ENCODE results near the gene PLAGL2. TPM values are rescaled to one million over a fixed set of nuclear protein-coding genes. Genes with fewer than 3 reads are reported as not detected.
A peak's percentile ranks its signal among the peaks of the same experiment; 100 is the strongest.
"Not testable (repeated sequence)": the region's sequence is repeated elsewhere in the genome, so short reads cannot be mapped to it uniquely, and the experiment has no call there.

Gene PLAGL2, protein sequence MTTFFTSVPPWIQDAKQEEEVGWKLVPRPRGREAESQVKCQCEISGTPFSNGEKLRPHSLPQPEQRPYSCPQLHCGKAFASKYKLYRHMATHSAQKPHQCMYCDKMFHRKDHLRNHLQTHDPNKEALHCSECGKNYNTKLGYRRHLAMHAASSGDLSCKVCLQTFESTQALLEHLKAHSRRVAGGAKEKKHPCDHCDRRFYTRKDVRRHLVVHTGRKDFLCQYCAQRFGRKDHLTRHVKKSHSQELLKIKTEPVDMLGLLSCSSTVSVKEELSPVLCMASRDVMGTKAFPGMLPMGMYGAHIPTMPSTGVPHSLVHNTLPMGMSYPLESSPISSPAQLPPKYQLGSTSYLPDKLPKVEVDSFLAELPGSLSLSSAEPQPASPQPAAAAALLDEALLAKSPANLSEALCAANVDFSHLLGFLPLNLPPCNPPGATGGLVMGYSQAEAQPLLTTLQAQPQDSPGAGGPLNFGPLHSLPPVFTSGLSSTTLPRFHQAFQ
- 11.9 TPM for total RNA-seq

DNA sequence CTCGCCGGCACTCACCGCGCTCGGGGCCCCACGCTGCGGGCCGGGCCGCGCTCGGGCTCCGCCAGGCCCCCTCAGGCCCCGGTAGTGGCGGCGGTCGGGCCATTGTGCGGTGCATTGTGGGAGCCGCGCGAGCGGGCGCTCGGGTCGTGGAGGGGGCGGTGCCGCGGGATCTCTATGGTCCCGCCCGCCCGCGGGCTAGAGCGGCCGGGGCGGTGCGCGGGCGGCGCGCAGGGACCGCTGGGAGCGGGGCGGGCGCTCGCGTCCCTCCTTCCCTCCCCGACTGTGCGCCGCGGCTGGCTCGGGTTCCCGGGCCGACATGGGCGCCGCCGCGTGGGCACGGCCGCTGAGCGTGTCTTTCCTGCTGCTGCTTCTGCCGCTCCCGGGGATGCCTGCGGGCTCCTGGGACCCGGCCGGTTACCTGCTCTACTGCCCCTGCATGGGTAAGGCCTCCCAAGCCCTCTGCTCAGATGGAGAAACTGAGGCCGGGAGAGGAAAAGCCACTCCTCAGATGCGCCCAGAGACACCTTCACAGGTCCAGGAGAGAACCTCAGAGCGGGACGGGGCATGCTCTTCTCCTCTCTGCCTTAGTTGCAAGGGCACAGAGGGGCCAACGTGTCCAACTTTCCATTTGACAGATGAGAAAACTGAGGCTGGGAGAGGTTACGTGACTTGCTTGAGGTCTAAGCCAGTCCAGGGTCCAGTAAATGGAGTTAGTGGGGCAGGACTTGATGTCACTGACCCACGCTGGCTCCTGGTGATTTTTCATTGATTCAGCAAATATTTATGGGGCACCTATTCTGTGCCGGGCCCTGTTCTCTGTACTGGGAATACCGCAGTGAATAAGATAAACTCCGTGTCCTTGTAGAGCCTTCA, at the start of gene PLAGL2, which contains the start of gene POFUT1:
Gene PLAGL2 (minus strand): TSS at position 118 of the 873 bp plus-strand sequence. CDS start 5,565 bp downstream, outside the sequence.
Gene POFUT1 (plus strand): TSS at position 255 of the 873 bp plus-strand sequence. CDS start 62 bp downstream, at position 317.
- peak; percentile 92 for DNase-seq (ENCODE audit: low spot score)

DNA sequence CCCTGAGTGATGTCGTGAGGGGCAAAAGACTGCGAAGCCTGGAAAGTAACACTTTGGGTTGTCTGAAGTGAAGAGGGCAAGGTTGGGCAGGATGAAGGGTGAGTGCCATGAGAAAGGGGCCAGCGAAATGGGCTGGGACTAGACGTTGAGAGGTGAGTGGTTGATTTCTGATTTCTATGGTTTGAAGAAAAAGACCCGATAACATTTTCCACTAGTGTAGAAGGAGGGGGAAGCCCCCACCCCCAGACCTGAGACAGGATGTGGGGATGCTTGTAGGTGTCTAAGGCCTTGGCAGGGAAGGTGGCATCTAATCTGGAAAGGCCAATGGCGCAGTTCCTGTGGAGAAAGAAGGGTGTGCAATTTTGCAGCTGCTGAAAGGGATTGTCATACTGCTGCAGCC, 44.6 kb upstream of the PLAGL2 start:
- no peak for DNase-seq (ENCODE audit: low spot score)

DNA sequence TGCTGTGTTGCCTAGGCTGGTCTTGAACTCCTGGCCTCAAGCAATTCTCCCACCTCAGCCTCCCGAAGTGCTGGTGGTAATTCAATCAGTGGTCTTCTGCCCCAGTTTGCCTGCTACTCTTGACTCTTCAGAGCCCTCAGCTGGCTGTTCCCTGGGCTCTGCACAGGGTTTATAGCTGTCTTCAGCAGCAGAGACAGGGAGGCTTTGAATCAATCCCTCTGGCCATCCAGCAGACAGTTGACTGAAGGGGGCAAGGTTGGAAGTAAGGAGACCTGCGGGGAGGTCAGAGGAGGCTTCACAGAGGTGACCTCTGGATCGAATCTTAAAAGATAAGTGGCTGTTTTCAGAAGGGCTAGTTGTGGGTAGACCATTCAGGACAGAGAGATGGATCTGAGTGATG, 43.9 kb upstream of the PLAGL2 start:
- no peak for DNase-seq (ENCODE audit: low spot score)

DNA sequence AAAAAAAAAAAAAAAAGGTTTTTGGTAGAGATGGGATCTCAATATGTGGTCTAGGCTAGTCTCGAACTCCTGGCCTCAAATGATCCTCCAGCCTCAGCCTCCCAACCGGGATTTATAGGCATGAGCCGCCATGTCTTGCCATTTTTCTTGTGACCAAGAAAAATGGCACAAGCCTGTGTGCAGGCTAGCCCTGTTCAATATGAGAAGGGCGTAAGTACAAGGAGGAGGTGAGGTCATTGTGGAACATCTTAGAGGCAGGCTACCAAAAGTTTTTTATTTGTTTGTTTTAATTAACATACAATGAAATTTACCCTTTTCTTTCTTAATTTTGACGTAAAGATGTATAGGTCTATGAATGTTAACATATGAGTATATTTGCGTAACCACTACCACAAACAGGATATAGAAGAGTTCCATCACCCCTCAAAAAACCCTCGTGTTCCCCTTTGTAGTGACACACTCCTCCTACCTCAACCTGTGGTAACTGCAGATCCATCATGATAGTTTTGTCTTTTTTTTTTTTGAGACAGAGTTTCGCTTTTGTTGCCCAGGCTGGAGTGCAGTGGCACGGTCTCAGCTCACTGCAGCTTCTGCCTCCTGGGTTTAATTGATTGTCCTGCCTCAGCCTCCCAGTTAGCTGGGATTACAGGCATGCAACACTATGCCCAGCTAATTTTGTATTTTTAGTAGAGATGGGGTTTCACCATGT, 41.6 kb upstream of the PLAGL2 start:
- DNase-seq (ENCODE audit: low spot score) = no peak

DNA sequence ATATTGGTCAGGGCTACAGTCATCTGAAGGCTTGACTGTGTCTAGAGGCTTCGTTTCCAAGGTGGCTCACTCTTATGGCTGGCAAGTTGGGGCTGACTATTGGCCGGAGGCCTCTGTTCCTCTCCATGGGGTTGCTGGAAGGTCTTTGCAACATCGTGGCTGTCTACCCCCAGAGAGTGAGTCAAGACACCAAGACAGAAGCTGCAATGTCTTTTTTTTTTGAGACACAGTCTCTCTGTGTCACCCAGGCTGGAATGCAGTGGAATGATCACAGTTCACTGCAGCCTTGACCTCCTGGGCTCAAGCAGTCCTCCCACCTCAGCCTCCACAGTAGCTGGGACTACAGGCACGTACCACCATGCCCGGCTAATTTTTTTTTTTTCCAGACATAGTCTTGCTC, 40.5 kb upstream of the PLAGL2 start:
- no peak for DNase-seq (ENCODE audit: low spot score)

DNA sequence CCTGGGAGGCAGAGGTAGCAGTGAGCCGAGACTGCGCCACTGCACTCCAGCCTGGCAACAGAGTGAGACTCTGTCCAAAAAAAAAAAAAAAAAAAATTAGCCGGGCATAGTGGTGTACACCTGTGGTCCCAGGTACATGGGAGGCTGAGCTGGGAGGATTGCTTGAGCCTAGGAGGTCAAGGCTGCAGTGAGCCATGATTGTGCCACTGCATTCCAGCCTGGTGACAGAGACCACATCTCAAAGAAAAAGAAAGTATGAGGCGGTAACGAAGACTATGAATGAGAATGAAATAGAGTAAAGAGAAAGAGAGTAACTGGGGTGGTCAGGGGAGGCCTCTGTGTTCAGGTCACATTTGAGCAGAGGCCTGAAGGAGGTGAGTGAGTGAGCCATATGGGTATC, 38.7 kb upstream of the PLAGL2 start:
- DNase-seq (ENCODE audit: low spot score) = not testable (repeated sequence)

DNA sequence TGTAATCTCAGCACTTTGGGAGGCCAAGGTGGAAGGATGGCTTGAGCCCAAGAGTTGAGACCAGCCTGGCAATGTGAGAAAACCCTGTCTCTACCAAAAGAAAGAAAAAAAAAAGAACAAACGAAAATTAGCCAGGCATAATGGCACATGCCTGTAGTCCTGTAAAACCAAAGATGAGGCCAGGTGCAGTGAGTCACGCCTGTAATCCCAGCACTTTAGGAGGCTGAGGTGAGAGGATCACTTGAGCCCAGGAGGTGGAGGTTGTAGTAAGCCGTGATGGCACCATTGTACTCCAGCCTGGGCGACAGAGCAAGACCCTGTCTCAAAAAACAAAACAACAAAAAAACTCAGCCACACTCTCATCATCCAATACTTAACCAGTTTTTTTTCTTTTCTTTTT, 37.4 kb upstream of the PLAGL2 start:
- DNase-seq (ENCODE audit: low spot score) = no peak

DNA sequence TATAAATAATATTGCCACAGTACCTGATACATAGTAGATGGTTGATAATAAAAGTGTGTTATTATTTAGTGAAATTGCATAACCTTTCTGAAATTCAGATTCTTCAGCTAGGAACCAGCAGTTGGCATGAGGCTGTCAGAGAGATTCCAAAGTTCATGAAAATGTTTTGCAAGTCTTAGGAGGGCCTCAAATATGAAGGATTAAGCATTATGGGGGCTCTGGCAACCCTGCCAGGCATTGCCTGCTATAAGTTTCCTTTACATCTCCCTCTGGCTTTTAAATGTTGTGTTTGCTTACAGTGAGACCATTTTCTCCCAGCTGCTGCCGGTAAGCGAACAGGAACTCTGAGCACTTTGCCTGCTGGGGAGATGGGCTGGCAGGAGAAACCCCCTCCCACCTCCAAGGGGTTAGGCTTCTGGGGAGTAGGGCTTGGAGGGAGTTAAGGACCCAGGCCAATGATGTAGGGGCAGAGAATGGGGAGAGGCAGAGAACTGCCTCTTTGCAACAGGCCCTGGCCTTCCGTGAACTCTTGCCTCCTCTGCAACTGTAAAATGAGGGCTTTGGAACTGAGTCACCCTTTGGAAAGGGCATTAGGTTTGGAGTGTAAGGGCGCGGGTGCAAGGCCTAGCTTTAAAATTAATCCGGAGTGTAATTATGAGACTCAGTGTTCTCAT, 36.7 kb upstream of the PLAGL2 start:
- no peak for DNase-seq (ENCODE audit: low spot score)

DNA sequence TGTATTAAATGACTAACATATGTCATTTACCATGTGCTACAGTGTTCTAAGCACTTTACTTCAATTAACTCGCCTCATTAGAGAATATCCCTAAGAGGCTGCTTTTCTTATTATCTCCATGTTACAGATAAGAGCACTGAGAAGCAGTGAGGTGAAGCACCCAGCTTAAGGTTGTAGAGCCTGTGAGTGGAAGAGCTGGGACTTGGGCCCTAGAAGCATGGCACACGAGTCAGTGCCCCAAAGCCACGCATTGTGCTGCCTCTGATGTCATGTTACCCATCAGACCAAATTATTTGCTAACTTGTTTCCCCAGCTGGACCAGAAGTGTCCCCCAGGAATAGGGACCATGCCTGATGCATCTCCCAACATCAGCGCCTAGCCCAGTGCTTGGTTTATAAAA, 34.3 kb upstream of the PLAGL2 start:
- no peak for DNase-seq (ENCODE audit: low spot score)

DNA sequence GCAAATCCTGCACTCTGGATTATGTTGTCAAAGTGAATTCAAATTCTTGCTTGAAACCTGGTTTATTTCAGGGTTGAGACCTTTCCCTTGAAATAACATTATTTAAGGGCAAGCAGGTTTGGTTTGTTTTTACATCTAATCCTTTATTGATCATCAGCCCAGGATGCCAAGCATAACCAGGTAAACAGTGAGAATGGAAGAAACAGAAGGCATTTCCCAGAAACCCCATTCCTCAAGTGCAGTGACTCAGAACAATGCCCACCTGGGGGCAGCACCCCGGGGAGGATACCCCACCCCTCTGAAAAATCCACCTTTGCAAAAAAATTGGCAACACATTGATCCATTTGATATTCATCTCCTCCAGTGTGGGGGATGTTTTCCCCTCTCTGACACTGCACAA, 32.7 kb upstream of the PLAGL2 start:
- DNase-seq (ENCODE audit: low spot score) = no peak

DNA sequence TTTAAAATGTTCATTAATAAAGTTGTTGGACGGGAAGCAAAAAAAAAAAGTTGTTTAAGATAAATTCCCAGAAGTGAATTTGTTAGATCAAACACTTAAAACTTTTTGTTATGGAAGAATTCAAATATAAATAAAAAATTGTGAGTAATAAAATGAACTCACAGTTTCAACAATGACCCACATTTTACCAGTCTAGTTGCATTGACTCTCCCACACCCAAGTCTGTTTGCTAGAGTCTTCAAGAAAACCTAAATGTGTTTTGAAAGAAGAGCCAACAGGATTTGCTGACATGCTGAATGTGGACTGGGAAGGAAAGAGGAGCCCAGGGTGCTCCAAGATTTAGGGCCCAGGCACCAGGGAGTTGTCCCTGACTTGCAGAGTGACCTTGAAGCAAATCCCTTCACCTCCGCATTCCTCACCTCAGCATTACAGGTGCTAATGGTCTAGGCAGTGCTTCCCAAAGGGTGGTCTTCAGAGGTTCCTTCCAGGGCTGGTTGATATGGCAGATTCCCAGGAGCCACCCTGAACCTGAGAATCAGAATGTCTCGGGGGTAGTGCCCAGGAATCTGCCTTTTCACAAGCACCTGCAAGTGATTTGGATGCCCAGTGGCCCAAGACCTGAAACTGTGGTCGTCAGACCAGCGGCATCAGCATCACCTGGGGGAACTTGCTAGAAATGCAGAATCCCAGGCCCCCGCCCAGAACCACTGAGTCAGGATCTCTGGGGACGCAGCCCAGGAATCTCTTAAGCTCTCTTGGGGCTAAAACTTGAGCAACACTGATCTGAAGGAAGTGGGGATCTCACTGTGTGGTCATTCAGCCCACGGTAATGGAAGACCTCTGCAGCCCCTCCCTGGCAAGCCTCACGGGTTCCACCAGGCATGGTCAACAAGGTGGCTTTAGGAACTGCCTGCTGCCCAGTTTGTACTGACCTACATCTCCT, 31.2 kb upstream of the PLAGL2 start:
- DNase-seq (ENCODE audit: low spot score) = no peak

DNA sequence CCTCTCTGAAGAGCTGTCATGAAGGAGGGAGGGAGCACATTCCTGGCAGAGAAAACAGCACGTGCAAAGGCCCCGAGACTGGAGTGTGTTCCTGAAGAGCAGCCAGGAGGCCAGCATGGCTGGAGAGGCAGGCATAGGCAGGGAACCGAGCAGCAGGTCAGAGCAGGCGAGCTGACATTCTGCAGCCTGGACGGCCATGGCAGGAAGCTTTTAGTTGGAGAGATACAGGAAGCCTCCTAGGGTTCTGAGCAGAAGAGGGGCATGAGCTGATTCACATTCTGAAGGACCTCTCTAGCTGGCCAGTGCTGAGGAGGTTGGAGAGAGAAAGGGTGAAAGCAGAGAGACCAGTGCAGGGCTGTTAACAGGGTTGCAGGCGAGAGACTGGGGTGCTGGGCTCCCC, 29.9 kb upstream of the PLAGL2 start:
- DNase-seq (ENCODE audit: low spot score) = no peak

DNA sequence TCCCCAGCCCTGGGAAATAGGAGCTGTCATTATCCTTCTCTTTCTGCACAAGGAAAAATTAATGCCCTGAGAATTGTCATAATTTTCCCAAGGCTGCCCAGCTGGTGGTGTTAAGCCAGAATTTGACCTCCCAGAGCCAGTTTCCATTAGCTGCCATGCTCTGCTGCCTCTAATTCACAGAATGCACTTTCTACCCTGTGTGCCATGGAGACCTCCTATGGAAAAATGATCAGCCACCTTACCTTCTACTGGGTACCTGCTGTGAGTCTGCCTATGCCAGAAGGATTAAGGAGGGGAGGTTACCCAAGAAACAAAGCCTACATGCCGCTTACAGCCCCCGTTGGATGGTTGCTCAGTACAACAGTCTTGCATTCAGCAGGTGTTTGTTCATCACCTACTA, 29.3 kb upstream of the PLAGL2 start:
- DNase-seq (ENCODE audit: low spot score) = no peak

DNA sequence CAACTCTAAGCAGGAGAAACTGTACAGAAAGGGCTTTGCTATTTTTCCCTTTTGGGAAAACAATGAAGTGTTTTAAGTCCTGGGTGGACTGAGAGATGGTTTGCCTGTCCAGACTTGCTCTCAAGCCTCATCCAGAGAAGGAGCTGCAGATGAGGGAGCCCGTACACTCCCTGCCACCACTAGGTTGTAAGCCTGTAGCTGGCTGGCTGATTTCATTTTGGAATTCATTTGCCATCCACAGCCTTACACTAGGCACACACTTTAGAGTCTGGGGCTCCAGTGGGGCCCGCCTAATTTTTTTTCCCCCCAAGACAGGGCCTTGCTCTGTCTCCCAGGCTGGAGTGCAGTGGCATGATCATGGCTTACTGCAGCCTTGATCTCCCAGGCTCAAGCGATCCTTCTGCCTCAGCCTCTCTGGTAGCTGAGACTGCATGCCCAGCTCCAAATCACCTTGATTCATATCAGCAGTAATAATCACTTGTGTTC, 28.5 kb upstream of the PLAGL2 start:
- no peak for DNase-seq (ENCODE audit: low spot score)

DNA sequence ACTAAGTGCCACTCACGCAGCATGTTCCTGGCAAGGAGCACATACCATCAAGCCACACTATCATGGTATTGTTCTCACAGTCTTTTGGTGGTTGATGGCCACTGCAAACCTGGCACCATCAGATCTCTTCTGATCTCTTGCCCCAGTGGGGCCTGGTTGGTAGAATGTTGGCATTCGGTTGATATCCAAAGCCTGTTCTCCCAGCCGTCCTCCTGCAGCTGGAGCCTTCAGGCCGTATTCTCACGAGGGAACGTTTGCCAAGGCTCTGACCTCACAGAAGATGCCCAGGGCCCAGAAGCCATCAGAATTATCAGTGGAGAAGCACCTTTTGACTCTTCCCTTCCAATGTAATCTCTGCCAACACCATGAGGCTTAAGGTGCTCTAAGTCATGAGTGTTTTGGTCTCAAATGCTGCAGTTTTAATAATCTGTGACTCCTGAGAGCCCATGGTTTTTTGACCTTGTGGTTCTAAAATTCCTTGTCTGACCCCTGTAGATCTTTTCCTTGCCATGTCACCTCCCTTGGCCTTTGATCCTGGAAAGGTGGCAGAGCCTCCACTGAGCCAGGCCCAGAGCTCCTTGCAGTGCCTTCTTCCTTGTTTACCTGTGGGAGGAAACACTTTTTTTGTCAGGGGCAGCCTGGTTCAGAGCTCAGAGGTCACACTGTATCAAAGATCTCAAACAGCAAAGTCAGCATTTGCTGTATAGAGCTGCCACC, 27.9 kb upstream of the PLAGL2 start:
- no peak for DNase-seq (ENCODE audit: low spot score)

DNA sequence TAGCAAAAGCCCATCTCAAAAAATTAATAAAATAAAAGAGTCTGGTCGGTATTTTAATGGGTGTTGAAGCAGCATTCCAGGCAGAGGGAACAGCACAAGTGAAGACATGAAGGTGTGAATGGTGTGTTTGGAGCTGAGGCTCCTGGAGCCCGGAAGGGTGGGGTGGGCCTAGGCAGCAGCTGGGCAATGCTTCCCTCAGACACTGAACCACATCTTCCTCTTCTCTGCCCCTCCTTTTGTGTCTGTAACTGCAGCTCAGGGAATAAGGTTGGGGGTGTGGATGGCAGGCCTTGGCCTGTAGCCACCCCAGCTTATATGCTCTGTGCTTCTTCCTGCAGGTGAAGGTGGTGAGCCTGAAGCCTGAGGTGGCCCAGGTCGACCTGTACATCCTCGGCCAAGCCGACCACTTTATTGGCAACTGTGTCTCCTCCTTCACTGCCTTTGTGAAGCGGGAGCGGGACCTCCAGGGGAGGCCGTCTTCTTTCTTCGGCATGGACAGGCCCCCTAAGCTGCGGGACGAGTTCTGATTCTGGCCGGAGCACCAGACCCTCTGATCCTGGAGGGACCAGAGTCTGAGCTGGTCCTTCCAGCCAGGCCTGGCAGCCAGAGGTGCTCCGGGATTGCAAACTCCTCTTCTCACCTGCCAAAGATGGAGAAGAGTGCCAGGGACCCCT, 26.7 kb upstream of the PLAGL2 start:
- DNase-seq (ENCODE audit: low spot score) = no peak

DNA sequence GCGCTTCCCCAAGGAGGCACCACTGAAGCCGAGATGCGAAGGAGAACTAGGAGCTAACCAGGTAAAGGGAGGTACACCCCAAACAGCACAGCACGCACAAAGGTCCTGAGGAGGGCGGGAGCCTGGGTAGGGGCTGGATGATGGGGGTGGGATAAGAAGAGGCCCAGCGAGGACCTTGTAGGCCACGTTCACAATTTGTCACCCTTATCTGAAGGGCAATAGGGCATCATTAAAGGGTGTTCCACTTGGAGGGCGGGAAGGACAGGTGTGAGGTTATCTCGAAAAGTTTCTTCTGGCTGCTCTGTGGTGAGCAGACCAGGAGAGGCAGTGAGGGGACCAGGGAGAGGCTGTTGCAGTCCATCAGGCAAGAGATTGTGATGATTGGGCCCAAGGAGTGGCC, 25.7 kb upstream of the PLAGL2 start:
- no peak for DNase-seq (ENCODE audit: low spot score)

DNA sequence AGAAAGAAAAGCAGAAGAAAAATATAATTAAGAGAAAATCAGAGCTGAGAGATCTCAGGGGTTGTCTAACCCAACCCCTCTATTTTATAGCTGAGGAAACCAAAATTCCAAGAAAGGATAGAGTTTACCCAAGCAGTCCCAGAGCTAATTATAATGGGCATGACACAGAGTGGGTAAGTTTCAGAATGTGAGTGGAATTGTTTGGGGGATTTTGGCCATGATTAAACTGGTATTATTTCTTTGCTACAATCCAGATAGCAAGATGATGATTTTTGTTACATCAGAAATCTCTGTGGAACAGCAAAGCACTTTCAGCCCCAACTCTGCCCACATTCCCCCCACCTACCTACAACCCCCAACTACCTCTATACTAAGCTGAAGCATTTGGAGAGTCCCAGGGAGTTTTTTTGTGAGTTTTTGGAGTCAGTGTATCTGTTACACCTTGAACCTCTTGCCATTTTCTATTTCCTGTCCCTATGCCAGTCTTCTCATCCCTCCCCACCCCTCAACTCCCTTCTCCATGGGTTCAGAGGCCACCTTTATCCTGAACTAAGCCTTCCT, 24.9 kb upstream of the PLAGL2 start:
- DNase-seq (ENCODE audit: low spot score) = no peak

DNA sequence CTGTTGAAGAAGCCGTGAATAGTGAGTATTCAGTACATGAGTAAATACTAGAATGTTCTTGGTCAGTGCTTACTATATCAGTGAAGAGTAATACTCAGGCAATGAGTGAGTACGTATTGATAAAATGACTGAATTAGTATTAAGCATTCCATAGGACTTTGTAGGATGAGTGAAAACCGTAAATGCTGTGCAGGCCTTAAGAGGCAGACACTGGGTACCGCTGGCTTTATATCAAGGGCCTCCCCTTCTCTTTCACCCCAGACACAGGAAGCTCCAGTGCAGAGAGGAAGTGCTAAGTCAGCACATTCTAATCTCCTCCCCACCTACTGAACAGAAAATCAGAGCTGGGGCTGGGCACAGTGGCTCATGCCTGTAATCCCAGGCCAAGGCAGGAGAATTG, 24.3 kb upstream of the PLAGL2 start:
- no peak for DNase-seq (ENCODE audit: low spot score)
